HL-60 (cell line): ENCODE data around the gene ANKRD11.

Experiments used
- CTCF ChIP-seq: IDR thresholded peaks from one replicate; pipeline ENCODE4 v1.5.1; 2011; ENCODE audit warnings: low read length, control low read depth, inconsistent platforms; ENCODE audit not compliant: insufficient read depth
- SPI1 ChIP-seq: IDR thresholded peaks from 2 replicates; pipeline ENCODE4 v1.6.1; 2012; ENCODE audit warnings: low read depth, mild to moderate bottlenecking, borderline replicate concordance

GRCh38 chr16:89431158-89431584 lies 59.2 kb downstream of the ANKRD11 start:
- no peak for TF ChIP-seq CTCF
- no peak for TF ChIP-seq SPI1
